ENCODE measurements around the gene THOC6.
A peak's percentile ranks its signal among the peaks of the same experiment; 100 is the strongest.
"Not testable (repeated sequence)": the region's sequence is repeated elsewhere in the genome, so short reads cannot be mapped to it uniquely, and the experiment has no call there.

The THOC6 gene

GRCh38 chr16:3054965-3055733 lies 31.3 kb downstream of the THOC6 start:
- no peak for DNase-seq (ENCODE audit: low read depth in 2 of 2)

GRCh38 chr16:3055734-3056115 lies 31.9 kb downstream of the THOC6 start:
- DNase-seq (ENCODE audit: low read depth in 2 of 2): not testable (repeated sequence)

GRCh38 chr16:3056336-3057180 lies 32.7 kb downstream of the THOC6 start:
- DNase-seq (ENCODE audit: low read depth in 2 of 2): no peak

GRCh38 chr16:3057181-3058138 lies 33.6 kb downstream of the THOC6 start:
- no peak for DNase-seq (ENCODE audit: low read depth in 2 of 2)

GRCh38 chr16:3058139-3059030 lies 34.5 kb downstream of the THOC6 start:
- no peak for DNase-seq (ENCODE audit: low read depth in 2 of 2)

- DNase-seq (ENCODE audit: low read depth in 2 of 2): peak; percentile 85 to 89
Observed at GRCh38 chr16:3059041-3059722, 35.3 kb downstream of the THOC6 start.

DNA sequence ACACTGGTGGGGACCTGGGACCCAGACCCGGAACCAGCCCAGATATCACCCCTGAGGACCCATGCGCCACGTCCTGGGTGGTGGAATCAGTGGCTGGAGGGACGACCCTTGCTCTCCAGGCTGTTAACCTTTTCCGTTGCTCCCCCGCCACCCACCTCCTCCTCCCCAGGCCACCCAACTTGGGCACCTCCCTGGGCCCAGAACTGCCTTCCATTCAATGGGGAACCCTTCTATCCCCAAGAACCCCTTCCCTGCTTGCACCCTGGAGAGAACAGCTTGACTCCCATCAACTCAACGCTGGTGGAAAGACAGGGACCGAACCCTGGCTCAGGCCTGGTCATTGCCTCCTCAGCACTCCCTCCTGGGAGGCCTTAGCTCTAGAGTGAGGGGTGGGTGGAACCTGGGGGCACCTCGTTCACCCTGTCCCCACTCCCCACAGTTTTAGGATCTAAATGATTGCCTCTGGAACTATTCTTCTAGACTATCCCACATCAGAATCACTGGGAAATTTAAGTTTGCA lies 35.9 kb downstream of the THOC6 start:
- DNase-seq (ENCODE audit: low read depth in 2 of 2): no peak

DNA sequence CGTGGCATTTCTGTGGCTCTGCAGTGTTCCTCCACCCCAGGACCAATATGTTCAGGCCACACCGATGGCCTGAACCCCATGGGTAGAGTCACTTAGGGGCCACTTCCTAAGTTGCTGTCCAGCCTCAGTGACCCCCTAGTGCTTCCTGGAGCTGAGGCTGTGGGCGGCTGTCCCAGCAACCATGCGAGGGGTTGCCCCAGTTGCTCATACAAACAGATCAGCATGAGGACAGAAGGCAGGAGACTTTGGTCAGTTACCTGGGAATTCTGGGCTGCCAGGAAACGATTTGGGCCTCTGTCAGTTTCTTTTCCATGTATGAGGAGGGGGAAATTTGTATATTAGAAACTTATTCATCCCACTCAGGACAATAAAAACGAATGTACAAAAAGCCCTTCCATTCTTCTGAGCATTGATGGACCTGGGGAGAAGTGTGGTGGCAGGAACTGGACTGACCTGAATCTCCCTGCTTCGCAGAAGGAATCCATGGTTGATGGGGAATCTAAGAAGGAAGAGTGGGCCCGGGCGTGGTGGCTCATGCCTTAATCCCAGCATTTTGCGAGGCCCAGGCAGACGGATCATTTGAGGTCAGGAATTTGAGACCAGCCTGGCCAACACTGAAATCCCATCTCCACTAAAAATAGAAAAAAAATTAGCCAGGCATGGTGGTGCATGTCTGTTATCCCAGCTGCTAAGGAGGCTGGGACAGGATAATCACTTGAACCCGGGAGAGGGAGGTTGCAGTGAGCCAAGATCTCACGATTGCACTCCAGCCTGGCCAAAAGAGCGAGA lies 36.7 kb downstream of the THOC6 start:
- DNase-seq (ENCODE audit: low read depth in 2 of 2): no peak

DNA sequence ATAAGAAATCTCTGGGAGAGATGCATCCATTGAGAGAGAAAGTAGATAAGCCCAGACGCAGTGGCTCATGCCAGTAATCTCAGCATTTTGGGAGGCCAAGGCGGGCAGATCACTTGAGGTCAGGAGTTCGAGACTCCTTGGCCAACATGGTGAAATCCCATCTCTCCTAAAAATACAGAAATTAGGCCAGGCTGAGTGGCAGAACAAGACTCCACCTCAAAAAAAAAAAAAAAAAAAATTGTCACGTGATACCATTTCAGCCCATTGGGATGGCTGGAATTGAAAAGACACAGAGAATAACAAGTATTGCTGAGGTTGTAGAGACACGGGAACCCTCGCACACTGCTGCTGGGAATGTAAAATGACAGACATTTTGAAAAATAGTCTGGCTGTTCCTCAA lies 38.7 kb downstream of the THOC6 start:
- no peak for DNase-seq (ENCODE audit: low read depth in 2 of 2)

DNA sequence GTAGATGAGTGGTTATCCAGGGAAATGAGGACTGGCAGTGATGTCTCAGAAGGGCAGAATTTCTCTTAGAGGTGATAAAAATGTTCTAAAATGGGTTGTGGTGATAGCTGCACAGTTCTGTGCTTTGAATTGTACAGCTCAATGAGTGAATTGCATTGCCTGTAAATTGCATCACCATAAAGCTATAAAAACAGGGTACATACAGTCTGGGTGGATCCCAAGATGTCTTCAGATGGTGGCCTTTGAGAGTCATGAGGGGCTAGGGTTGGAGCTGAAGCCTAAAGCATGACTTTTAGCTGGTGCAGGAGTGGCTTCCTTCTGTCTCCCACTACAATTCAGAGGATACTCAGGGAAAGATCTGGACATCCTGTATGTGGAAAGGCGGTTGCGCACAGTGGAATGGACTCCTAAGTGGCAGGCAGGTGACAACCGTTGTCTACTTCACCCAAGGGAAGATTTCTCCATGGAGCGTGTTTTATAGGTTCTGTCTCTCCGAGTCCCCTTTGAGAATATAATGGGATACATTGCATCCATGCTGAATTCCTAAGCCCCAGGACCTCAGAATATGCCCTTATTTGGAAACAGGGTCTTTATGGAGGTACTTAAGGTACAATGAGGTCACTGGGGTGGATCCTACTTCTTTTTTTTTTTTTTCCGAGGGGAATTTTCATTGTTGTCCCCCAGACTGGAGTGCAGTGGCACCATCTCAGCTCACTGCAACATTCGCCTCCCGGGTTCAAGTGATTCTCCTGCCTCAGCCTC lies 40.0 kb downstream of the THOC6 start:
- DNase-seq (ENCODE audit: low read depth in 2 of 2): no peak

- DNase-seq (ENCODE audit: low read depth in 2 of 2): peak in 1 of 2 donors; percentile 71
Observed at GRCh38 chr16:3065069-3065741, 41.4 kb downstream of the THOC6 start, which contains the start of gene IL32. TSS of gene IL32 (plus strand) at chr16:3065640. CDS start at chr16:3065812, 172 bp downstream.

DNA sequence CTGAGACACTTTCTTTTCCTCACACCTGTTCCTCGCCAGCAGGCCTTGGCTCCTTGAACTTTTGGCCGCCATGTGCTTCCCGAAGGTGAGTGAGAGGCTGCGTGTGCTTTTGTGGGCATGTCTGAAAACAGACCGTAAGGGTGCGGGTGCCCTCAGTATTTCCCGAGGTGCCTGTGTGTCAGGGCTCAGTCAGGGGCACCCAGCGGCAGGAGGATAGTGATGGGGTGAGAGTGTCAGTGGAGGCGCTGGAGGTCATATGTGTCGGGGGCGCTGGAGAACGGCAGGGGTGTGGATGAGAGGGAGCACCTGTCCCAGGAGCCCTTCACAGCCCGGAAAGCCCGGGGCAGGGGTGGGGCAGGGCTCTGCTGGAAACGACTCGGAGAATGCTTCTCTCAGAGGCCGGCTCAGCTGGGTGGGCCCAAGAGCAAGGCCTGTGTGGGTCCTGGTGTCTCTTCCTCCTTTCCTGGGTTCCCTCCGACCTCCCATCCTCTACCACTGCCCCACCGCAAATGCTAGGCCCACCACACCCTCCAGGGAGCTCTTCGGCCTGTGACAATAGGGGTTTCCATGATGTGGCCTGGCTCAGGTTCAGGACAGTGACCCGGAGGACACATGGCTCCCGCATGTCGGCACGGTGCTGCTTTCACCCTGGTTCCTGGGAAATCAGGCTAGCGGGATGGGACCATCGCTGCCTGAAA lies 42.1 kb downstream of the THOC6 start:
- no peak for DNase-seq (ENCODE audit: low read depth in 2 of 2)

GRCh38 chr16:3066440-3066748 lies 42.6 kb downstream of the THOC6 start:
- DNase-seq (ENCODE audit: low read depth in 2 of 2): no peak

GRCh38 chr16:3068487-3068886 lies 44.7 kb downstream of the THOC6 start:
- no peak for DNase-seq (ENCODE audit: low read depth in 2 of 2)

DNA sequence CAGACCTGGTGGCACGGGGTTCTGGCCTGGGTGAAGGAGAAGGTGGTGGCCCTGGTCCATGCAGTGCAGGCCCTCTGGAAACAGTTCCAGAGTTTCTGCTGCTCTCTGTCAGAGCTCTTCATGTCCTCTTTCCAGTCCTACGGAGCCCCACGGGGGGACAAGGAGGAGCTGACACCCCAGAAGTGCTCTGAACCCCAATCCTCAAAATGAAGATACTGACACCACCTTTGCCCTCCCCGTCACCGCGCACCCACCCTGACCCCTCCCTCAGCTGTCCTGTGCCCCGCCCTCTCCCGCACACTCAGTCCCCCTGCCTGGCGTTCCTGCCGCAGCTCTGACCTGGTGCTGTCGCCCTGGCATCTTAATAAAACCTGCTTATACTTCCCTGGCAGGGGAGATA lies 45.3 kb downstream of the THOC6 start:
- not testable (repeated sequence) for DNase-seq (ENCODE audit: low read depth in 2 of 2)

- no peak for DNase-seq (ENCODE audit: low read depth in 2 of 2)
Observed at GRCh38 chr16:3070608-3071111, 46.8 kb downstream of the THOC6 start.

GRCh38 chr16:3071655-3072054 lies 47.8 kb downstream of the THOC6 start:
- no peak for DNase-seq (ENCODE audit: low read depth in 2 of 2)

All from stimulated activated CD8-positive, alpha-beta memory T cell treated with anti-CD3 and anti-CD28 coated beads, Interleukin-2, amount 100 ng/mL, for 48 hours (primary cell).